Neutrophil (primary cell): ENCODE results near the gene PRPF39.

Experiments
- H3K27ac ChIP-seq: fragments of 200-600 bp; sonication (generic); 2 replicates; pipeline ENCODE4 v1.5.1; 2016; ENCODE audit warnings: mild to moderate bottlenecking, moderate library complexity
- H3K27me3 ChIP-seq: fragments of 200-600 bp; sonication (generic); 2 replicates; pipeline ENCODE4 v1.6.0; 2016; ENCODE audit warnings: mild to moderate bottlenecking
- H3K36me3 ChIP-seq: fragments of 200-600 bp; sonication (generic); 2 replicates; pipeline ENCODE4 v1.5.1; 2017
- H3K4me1 ChIP-seq, 2 experiments: fragments of 200-600 bp in 1 of 2; sonication (generic) in 1 of 2; 1 replicate in 1 of 2; 2 replicates in 1 of 2; pipeline versions ENCODE4 v1.5.1 to v1.6.1; 2013 to 2016; ENCODE audit warnings: low read depth in 1 of 2, low read length in 1 of 2, mild to moderate bottlenecking in 1 of 2, moderate library complexity in 1 of 2; ENCODE audit not compliant: control insufficient read depth in 1 of 2, insufficient read depth in 1 of 2
- H3K4me3 ChIP-seq, 2 experiments: fragments of 200-600 bp in 1 of 2; sonication (generic) in 1 of 2; 1 replicate in 1 of 2; 2 replicates in 1 of 2; pipeline ENCODE4 v1.5.1; 2013 to 2016; ENCODE audit warnings: low read depth in 1 of 2, low read length in 1 of 2, mild to moderate bottlenecking in 1 of 2, moderate library complexity in 1 of 2
- H3K9me3 ChIP-seq: fragments of 200-600 bp; sonication (generic); 2 replicates; pipeline ENCODE4 v1.5.1; 2016
- CTCF ChIP-seq: fragments of 200-600 bp; sonication (generic); IDR thresholded peaks from 2 replicates; pipeline ENCODE4 v1.5.1; 2016; ENCODE audit warnings: antibody characterized with exemption

PRPF39 gene

GRCh38 chr14:45133683-45134050, 49.8 kb downstream of the PRPF39 start:
- TF ChIP-seq CTCF: no peak
- H3K36me3 ChIP-seq: no peaks in the 10 kb centered on the region
- H3K9me3 ChIP-seq: no peaks in the 10 kb centered on the region
- H3K27ac ChIP-seq: peak overlapping the region; percentile 87
- peaks cover 20 to 35% of the 10 kb centered on the region in 2 experiments for H3K4me1 ChIP-seq
- no peaks in the 10 kb centered on the region for H3K27me3 ChIP-seq
- H3K4me3 ChIP-seq: peak overlapping the region; percentile 79 to 92

- no peaks in the 10 kb centered on the region for H3K9me3 ChIP-seq
- H3K4me1 ChIP-seq: peaks cover 20 to 35% of the 10 kb centered on the region in 2 experiments
- H3K27me3 ChIP-seq: no peaks in the 10 kb centered on the region
- peak within 1 kb of the TSS; percentile 87 for H3K27ac ChIP-seq
- peak within 1 kb of the TSS; percentile 79 to 92 for H3K4me3 ChIP-seq
- H3K36me3 ChIP-seq: no peaks in the 10 kb centered on the region
- TF ChIP-seq CTCF: no peak
Measured at GRCh38 chr14:45134051-45134958, 50.4 kb downstream of the PRPF39 start, which contains the start of gene FKBP3. TSS of gene FKBP3 (minus strand) at chr14:45134481. CDS start at chr14:45134456, 25 bp downstream.

- TF ChIP-seq CTCF: no peak
- Histone ChIP-seq H3K27me3 (no peaks in the 10 kb centered on the region), H3K4me3 (peak overlapping the region; percentile 79 to 92), H3K27ac (peak overlapping the region; percentile 87), H3K4me1 (peaks cover 20 to 35% of the 10 kb centered on the region in 2 experiments), H3K36me3 (no peaks in the 10 kb centered on the region), H3K9me3 (no peaks in the 10 kb centered on the region)
Measured at GRCh38 chr14:45135156-45135555, 51.2 kb downstream of the PRPF39 start.

- Histone ChIP-seq H3K4me1 (peaks cover 20 to 35% of the 10 kb centered on the region in 2 experiments), H3K4me3 (peak within 1 kb of the TSS; percentile 79 to 92), H3K27me3 (no peaks in the 10 kb centered on the region), H3K27ac (peak within 1 kb of the TSS; percentile 87), H3K9me3 (no peaks in the 10 kb centered on the region), H3K36me3 (no peaks in the 10 kb centered on the region)
- peak; percentile 17 for TF ChIP-seq CTCF
Measured at GRCh38 chr14:45135659-45136395, 51.9 kb downstream of the PRPF39 start, which contains the start of gene FANCM. TSS of gene FANCM (plus strand) at chr14:45135930. CDS start at chr14:45136032, 102 bp downstream.

- H3K27ac ChIP-seq: peak overlapping the region; percentile 87
- TF ChIP-seq CTCF: no peak
- H3K4me1 ChIP-seq: peaks cover 20 to 35% of the 10 kb centered on the region in 2 experiments
- no peaks in the 10 kb centered on the region for H3K9me3 ChIP-seq
- no peaks in the 10 kb centered on the region for H3K27me3 ChIP-seq
- no peaks in the 10 kb centered on the region for H3K36me3 ChIP-seq
- H3K4me3 ChIP-seq: peak overlapping the region; percentile 79 to 92
Measured at GRCh38 chr14:45136399-45136798, 52.5 kb downstream of the PRPF39 start.
